ENCODE measurements around the gene CATSPER1.
"Not testable (repeated sequence)": the region's sequence is repeated elsewhere in the genome, so short reads cannot be mapped to it uniquely, and the experiment has no call there.

The CATSPER1 gene

DNA sequence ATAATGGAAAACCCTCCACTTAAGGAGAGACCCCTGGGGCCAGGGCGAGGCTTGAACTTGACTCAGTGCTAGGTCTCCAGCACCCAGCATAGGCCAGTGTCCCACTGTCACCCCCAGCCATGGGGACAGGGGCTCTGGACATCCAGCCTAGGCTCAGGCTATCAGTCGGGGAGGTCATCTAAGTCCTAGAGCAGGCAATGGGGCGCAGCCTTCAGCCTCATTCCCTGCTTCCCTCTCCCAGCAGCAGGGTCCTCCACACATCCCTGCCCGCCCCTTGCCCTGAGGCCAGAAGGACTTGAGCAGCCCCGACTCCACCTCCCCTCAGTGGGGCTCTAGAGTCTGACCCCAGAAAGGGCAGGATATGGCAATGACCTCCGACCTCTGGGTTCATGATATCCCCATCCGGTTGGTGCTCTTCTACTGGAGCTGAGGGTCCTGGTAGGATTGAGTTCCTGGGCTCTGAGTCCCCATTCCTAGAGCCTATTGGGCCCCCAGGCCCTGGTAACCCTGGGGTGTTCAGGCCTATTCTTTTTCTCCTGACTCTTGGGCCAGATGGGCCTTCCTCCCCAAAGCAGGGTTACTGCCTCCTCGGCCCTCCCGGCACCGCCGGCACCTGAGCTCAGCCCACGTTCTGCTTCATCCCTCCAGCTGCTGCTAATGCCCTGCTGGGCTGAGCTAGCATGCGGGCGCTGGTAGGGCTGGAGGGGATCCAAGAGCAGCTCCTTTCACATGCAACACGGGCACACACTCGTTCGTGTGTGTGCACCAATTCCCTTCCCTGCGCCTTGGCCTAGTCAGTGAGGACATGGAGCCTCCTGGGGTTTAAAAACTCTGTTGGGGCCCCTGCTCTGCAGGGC, 10.1 kb downstream of the CATSPER1 start:
- Mint-ChIP-seq H3K4me1 (peaks cover 19% of the 10 kb centered on the region), H3K36me3 (no peaks in the 10 kb centered on the region), H3K4me3 (no peak overlapping the region), H3K9me3 (no peaks in the 10 kb centered on the region), H3K27ac (no peak overlapping the region)
- ATAC-seq (no peak), DNase-seq (ENCODE audit: low spot score in 2 of 2) (no peak)

DNA sequence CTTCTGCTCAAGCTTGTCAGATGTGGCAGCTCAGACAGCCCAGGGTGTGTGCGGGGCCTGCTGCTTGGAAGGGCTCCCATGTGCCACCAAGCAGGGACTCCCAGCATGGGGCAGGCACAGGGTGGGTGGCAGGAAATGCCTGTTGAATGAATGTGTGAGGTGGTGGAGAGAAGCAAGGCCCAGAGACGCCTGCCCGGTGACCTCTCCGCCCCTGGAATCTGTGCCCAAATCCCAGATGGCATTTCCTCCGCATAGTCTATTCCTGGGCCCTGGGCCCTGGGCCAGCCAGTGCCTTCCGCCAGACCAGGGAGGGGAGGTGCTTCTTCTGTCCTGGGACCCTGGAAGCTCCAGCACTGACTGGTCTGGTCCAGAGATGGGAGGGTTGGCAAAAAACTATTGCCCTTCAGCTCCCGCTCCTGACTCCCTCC, 10.8 kb downstream of the CATSPER1 start:
- peaks cover 12% of the 10 kb centered on the region for H3K4me1 Mint-ChIP-seq
- no peaks in the 10 kb centered on the region for H3K9me3 Mint-ChIP-seq
- DNase-seq (ENCODE audit: low spot score in 2 of 2), result no peak
- ATAC-seq, result no peak
- no peak overlapping the region for H3K27ac Mint-ChIP-seq
- no peak overlapping the region for H3K4me3 Mint-ChIP-seq
- H3K36me3 Mint-ChIP-seq, result no peaks in the 10 kb centered on the region

DNA sequence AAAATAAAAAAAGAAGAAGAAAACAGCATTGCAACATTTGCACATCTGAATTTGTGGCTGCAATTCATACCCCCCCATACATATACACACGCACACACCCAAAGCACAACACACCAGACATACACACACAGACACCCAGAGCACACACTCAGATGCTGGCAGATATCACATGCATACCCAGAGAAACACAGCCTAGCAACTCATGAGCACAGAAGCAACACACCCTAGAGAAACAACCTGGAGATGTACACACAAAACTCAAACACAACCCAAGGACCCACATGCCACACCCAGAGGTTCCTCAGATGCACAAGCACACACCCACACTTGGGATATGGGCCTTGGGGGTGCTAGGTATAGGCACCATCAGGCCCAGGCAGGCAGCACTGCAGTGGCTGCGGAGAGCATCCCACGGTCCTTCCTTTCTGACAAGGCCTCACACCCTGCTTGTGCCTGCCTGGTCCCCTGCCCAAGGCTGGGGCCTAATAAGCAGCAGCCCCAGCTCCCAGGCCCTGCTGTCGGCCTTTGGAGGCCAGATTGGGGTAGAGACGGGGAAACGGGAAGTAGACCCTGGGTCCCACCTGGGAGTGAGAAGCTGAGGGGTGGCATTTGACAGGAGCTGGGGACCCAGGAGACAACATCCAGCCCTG, 11.3 kb downstream of the CATSPER1 start:
- DNase-seq (ENCODE audit: low spot score in 2 of 2), result no peak
- Mint-ChIP-seq H3K4me1 (peaks cover 8% of the 10 kb centered on the region), H3K4me3 (no peak overlapping the region), H3K27ac (no peak overlapping the region), H3K36me3 (no peaks in the 10 kb centered on the region), H3K9me3 (no peaks in the 10 kb centered on the region)
- no peak for ATAC-seq

DNA sequence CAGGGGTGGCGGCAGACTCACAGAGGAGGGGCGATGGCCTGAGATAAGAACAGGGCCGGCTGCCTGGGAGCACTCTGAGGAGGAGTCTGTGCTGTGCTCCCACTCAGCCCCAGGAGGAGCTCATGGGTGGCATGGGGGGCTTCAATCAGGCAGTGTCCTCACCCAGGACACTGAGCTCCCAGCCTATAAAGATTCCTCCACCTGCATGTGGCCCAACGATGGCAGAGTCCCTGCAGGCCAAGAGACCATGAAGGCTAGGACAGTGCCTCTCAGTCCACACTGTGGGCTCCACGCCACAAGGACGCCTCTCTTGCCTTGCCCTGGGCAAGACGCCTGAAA, 12.5 kb downstream of the CATSPER1 start:
- Mint-ChIP-seq H3K4me1 (peaks cover 8% of the 10 kb centered on the region), H3K9me3 (no peaks in the 10 kb centered on the region), H3K27ac (no peak overlapping the region), H3K36me3 (no peaks in the 10 kb centered on the region), H3K4me3 (no peak overlapping the region)
- no peak for ATAC-seq
- no peak for DNase-seq (ENCODE audit: low spot score in 2 of 2)

DNA sequence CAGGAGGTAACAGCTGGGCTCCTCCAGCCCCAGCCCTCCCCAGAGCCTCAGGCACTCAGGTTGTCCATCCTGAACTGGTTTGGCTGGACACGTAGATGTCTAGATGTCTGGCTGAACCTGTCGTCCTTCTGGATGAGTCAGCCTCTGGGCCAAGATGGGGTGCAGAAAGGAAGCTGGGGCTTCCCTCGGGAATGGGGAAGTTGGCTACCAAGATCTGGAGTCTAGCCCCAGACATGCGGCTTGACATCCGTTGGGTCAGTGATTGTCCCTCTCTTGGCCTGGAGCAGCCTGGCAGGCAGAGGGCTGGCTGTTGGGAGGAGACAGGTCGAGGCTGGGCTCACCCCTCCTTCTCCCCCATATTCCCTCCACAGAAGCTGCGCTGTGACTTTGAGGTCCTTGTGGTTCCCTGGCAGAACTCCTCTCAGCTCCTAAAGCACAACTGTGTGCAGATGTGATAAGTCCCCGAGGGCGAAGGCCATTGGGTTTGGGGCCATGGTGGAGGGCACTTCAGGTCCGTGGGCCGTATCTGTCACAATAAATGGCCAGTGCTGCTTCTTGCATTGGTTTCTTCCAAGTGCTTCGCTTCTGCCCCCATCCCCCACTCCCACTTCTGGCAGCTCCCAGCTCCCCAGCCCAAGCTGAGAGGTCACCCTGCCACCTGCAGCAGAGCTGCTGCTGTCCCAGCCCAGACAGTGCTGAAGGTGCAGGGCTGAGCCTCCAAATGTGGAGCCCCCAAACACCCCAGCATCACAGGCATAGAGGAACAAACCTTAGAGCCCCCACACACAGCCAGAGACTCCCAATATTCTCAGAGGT, 13.1 kb downstream of the CATSPER1 start:
- no peaks in the 10 kb centered on the region for H3K36me3 Mint-ChIP-seq

DNA sequence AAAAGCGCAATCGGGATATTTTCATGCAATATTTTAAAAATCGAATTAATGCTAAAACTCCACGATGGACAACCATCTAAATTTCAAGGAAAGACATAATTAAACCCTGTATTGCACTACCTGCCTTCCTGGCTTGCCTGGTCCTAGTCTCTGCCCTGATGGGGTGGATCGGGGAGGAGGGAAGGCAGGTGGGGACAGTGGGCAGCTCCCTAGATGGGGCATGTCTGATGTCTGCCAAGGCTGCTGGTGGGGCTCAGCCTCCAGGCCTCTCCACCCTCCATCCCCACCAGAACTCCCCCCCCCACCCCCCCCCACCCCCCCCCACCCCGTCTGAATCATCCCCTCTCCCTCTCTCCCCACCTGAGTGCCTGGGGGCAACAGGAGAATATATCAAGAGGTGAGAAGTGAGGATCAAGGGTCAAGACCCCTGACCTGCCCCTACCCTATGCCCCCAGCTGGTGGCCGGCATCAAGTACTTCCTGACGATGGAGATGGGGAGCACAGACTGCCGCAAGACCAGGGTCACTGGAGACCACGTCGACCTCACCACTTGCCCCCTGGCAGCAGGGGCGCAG, 13.8 kb downstream of the CATSPER1 start:
- no peak for ATAC-seq
- Mint-ChIP-seq H3K36me3 (no peaks in the 10 kb centered on the region), H3K4me3 (no peak overlapping the region)

More for the DNA sequence above, 13.1 kb downstream of the CATSPER1 start:
- H3K4me3 Mint-ChIP-seq, result no peak overlapping the region
- H3K4me1 Mint-ChIP-seq, result peaks cover 8% of the 10 kb centered on the region
- no peak overlapping the region for H3K27ac Mint-ChIP-seq
- ATAC-seq (no peak), DNase-seq (ENCODE audit: low spot score in 2 of 2) (no peak)
- no peaks in the 10 kb centered on the region for H3K9me3 Mint-ChIP-seq

DNA sequence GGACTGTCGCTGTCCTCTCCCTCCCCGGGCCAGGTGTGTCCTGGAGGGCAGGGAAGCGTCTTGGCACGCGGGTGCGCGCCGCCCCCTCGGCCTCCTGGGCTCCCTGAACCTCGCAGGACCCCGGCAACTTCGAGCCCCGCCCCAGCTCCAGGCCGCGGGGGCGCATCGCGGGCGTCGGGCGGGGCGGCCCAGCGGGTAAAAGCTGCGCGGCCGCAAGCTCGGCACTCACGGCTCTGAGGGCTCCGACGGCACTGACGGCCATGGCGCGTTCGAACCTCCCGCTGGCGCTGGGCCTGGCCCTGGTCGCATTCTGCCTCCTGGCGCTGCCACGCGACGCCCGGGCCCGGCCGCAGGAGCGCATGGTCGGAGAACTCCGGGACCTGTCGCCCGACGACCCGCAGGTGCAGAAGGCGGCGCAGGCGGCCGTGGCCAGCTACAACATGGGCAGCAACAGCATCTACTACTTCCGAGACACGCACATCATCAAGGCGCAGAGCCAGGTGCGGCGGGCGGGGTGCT, 14.4 kb downstream of the CATSPER1 start, which contains the start of gene CST6:
Gene CST6 (plus strand): TSS at position 224 of the 519 bp plus-strand sequence. CDS start 37 bp downstream, at position 261.
- ATAC-seq, result no peak
- H3K9me3 Mint-ChIP-seq, result no peaks in the 10 kb centered on the region
- no peaks in the 10 kb centered on the region for H3K4me1 Mint-ChIP-seq

More for the DNA sequence above, 13.8 kb downstream of the CATSPER1 start:
- no peaks in the 10 kb centered on the region for H3K9me3 Mint-ChIP-seq
- DNase-seq (ENCODE audit: low spot score in 2 of 2), result no peak
- peaks cover 4% of the 10 kb centered on the region for H3K4me1 Mint-ChIP-seq
- no peak overlapping the region for H3K27ac Mint-ChIP-seq

DNA sequence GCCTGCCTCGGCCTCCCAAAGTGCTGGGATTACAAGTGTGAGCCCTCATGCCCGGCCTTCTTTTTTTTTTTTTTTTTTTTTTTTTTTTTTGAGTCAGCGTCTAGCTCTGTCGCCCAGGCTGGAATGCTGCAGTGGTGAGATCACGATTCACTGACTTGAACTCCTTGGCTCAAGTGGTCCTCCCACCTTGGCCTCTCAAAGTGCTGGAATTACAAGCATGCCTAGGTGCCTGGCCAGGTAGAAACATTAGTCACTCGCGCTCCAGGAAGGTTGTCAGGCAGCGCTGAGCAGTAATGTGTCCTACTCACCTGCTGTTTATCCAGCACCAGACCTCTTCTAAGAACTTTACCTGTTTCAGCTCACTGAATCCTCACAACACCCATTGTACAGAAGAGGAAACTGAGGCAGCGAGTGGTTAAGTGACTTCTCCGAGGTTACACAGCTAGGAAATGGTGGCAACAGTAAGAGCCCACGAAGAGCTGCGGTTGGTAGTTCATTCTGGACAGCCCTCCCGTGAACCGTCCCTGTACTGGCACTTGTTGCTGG, 15.0 kb downstream of the CATSPER1 start:
- ATAC-seq, result no peak
- H3K4me1 Mint-ChIP-seq, result no peaks in the 10 kb centered on the region

More for the DNA sequence above, 14.4 kb downstream of the CATSPER1 start, which contains the start of gene CST6:
- Mint-ChIP-seq H3K4me3 (no peak within 1 kb of the TSS), H3K36me3 (no peaks in the 10 kb centered on the region), H3K27ac (no peak within 1 kb of the TSS)
- DNase-seq (ENCODE audit: low spot score in 2 of 2), result no peak

DNA sequence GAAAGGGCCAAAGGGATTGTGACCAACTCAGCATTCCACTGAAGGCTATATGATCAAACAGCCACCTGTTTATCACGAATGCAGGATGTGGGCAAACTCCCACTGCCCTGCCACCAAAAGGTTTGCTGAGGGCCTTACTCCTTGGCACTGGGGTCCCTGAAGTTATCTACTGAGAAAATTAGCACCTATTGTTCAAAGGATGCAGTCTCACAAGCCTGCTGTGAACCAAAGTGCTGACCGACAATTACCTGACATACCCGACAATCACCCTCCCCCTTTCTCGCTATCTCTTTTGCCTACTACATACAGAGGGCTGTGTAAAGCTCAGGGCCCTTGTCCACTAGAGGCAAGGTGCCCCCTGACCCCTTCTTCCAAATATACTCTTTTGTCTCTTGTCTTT, 16.2 kb downstream of the CATSPER1 start:
- not testable (repeated sequence) for H3K4me3 Mint-ChIP-seq

More for the DNA sequence above, 15.0 kb downstream of the CATSPER1 start:
- H3K36me3 Mint-ChIP-seq, result peaks cover 4% of the 10 kb centered on the region
- no peaks in the 10 kb centered on the region for H3K9me3 Mint-ChIP-seq
- no peak overlapping the region for H3K4me3 Mint-ChIP-seq
- no peak for DNase-seq (ENCODE audit: low spot score in 2 of 2)
- H3K27ac Mint-ChIP-seq, result no peak overlapping the region

DNA sequence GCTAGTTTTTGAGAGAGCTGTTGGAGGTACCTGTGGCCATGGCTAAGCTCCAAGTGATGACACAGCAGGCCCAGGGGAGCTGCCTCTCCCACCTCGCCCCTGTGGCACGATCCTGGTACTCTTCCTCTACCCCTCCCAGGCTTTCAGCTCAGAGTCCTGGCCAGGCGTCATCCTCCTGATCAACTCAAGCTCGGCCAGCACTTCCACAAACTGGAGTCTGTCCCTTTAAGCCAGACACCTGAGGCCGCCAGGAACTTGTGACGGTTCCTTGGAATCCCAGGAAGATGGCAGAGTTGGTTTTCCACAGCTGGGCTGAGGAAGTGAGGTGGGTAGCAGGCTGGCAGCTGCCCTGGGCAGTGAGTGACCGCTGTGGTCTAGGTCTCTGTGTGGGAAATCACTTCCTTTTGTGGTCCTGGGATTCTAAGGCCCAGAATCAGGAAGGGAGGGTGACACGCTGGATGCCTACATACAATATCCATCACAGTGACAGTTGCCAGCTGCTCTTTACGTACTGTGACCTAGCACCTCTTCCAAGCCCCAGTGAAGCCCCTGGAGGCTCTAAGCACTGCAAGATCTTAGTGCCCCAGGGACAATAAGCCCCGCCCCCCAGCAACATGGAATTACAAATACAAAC, 17.7 kb downstream of the CATSPER1 start:
- H3K27ac Mint-ChIP-seq, result no peak overlapping the region
- no peaks in the 10 kb centered on the region for H3K4me1 Mint-ChIP-seq
- H3K9me3 Mint-ChIP-seq, result no peaks in the 10 kb centered on the region
- DNase-seq (ENCODE audit: low spot score in 2 of 2), result no peak
- peaks cover 29% of the 10 kb centered on the region for H3K36me3 Mint-ChIP-seq
- no peak for ATAC-seq
- H3K4me3 Mint-ChIP-seq, result no peak overlapping the region

More for the DNA sequence above, 16.2 kb downstream of the CATSPER1 start:
- DNase-seq (ENCODE audit: low spot score in 2 of 2); ATAC-seq; H3K4me1 Mint-ChIP-seq; H3K9me3 Mint-ChIP-seq; H3K27ac Mint-ChIP-seq: not testable (repeated sequence)
- peaks cover 14% of the 10 kb centered on the region for H3K36me3 Mint-ChIP-seq

DNA sequence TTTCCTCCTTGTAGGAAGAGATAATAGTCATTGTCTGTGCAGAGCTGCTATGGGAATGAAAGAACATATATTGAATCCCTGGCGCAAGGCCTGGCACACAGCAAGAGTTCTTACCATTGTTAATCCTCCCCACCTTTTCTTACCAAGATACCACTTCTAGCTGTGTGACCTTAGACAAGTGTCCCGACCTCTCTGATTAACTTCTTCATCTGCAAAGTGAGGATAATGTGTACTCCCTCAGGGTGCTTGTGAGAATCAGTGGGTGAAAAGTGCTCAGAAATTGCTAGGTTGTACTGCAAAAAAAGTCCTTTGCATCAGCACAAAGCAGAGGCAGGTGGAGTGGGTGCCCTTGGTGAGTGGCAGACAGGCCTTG, 18.2 kb downstream of the CATSPER1 start:
- Mint-ChIP-seq H3K36me3 (peaks cover 34% of the 10 kb centered on the region), H3K9me3 (no peaks in the 10 kb centered on the region), H3K27ac (peak overlapping the region; percentile 32), H3K4me3 (no peak overlapping the region), H3K4me1 (peaks cover 4% of the 10 kb centered on the region)
- no peak for DNase-seq (ENCODE audit: low spot score in 2 of 2)
- no peak for ATAC-seq

DNA sequence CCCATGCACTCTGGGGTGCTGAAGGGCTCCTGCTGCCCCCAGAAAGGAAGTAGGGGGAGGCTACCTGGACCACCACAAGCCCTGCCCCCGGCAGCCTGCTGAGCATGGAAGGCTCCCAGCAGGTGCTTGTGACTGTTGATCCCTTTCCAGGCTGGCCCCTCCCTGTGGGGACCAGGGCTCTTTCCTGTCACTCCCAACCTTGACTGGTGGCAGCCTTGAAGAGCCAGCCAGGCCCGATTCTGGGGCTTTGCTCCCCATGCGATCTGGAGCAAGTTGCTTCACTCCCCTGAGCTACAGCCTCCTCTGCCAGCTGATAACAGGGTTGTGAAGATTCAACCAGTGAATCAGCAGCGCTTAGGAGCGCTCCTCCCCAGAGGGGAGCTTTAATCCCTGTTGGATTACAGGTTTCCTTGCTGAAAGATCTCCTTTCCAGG, 19.1 kb downstream of the CATSPER1 start:
- peaks cover 8% of the 10 kb centered on the region for H3K4me1 Mint-ChIP-seq
- H3K9me3 Mint-ChIP-seq, result no peaks in the 10 kb centered on the region
- H3K27ac Mint-ChIP-seq, result peak overlapping the region; percentile 32
- DNase-seq (ENCODE audit: low spot score in 2 of 2), result no peak
- ATAC-seq, result no peak
- no peak overlapping the region for H3K4me3 Mint-ChIP-seq
- peaks cover 42% of the 10 kb centered on the region for H3K36me3 Mint-ChIP-seq

DNA sequence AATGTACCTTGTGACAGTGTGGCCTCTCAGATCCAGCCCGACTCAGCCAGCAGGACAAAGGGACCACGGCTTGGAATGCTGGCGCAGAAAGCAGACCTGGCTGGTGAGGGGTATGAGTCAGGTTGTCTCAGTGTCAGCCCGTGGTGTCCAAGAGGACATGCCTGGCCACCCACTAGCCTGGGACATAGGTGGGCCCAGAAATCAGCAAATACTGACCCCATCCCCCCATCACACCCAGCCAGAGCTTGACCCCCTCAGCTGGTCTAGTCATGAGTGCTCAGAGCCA, 19.4 kb downstream of the CATSPER1 start:
- Mint-ChIP-seq H3K27ac (no peak overlapping the region), H3K4me3 (no peak overlapping the region), H3K9me3 (no peaks in the 10 kb centered on the region), H3K4me1 (peaks cover 8% of the 10 kb centered on the region), H3K36me3 (peaks cover 46% of the 10 kb centered on the region)
- DNase-seq (ENCODE audit: low spot score in 2 of 2) (no peak), ATAC-seq (no peak)

DNA sequence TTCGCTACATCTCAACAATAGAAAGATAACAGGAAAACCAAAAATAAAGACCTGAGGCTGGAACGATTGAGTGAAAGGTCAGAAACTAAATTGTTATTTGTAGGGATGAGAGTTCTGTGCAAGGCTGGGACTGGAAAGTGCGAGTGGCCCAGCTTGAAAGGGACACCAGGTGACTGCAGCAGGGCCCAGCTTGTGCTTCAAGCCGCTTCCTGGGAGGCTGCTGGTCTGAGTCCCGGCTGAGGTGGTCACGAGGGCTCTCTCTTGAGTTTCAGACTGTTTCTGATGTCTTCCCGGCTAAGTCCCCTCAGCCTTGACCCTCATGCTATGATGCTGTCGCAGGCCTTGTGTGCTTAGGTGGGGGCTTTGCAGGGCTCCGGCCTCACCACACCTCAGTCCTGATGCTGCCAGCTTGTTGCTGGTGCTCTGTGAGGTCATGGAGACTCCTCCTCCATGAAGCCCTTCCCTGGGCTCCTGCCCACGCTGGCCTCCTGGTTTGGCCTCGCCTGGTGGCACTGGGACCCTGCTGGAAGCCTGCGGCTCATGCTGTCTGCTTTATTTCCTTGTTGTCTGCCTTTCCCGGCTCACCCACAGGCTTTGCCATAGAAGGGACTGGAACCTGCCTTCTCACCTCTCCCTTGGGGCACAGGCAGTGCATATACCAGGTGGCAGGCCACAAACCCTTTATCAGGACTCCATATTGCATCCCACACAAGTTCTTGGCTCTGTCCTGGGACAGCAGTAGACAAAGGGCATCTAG, 20.0 kb downstream of the CATSPER1 start:
- ATAC-seq (no peak), DNase-seq (ENCODE audit: low spot score in 2 of 2) (no peak)
- H3K4me1 Mint-ChIP-seq, result peaks cover 8% of the 10 kb centered on the region
- no peak overlapping the region for H3K4me3 Mint-ChIP-seq
- H3K27ac Mint-ChIP-seq, result peak overlapping the region; percentile 17
- H3K36me3 Mint-ChIP-seq, result peaks cover 50% of the 10 kb centered on the region
- no peaks in the 10 kb centered on the region for H3K9me3 Mint-ChIP-seq
